Cardiac muscle cell (in vitro differentiated cells and primary cell): ENCODE results near the gene TBC1D32. TPM values are rescaled to one million over a fixed set of nuclear protein-coding genes. Genes with fewer than 3 reads are reported as not detected.

Source experiments
- DNase-seq, 2 donors: peaks; one replicate each; pipeline versions ENCODE4 v3.0.0 to v3.0.0-alpha.2; 2010 to 2017; ENCODE audit warnings: low read depth in 1 of 2, low spot score in 1 of 2
- H3K27ac ChIP-seq: fragments of 200-600 bp; sonication (generic); 2 replicates; pipeline ENCODE4 v1.5.1; 2016
- H3K27me3 ChIP-seq: fragments of 200-600 bp; sonication (generic); 2 replicates; pipeline ENCODE4 v1.6.0; 2016; ENCODE audit warnings: control low read depth
- H3K36me3 ChIP-seq: fragments of 200-600 bp; sonication (generic); 2 replicates; pipeline ENCODE4 v1.5.1; 2016; ENCODE audit warnings: control low read depth
- H3K4me1 ChIP-seq: fragments of 200-600 bp; sonication (generic); 2 replicates; pipeline ENCODE4 v1.8.1; 2017; ENCODE audit warnings: low read depth, mild to moderate bottlenecking, mixed run types
- H3K4me3 ChIP-seq: fragments of 200-600 bp; sonication (generic); 2 replicates; pipeline ENCODE4 v1.5.1; 2016; ENCODE audit warnings: mild to moderate bottlenecking
- H3K9me3 ChIP-seq: fragments of 200-600 bp; sonication (generic); 2 replicates; pipeline ENCODE4 v1.5.1; 2017; ENCODE audit warnings: low read depth, mild to moderate bottlenecking, control low read depth
- CTCF ChIP-seq: IDR thresholded peaks from 2 replicates; pipeline ENCODE4 v1.5.1; 2012; ENCODE audit warnings: low read depth, mild to moderate bottlenecking, low read length
- polyA plus RNA-seq: library from polyadenylated mRNA; unstranded; fragments of >200 nt; fragmentation: Nextera tagmentation; extraction: Ambion mirVana; gene quantifications from 2 replicates; pipeline ENCODE4 v1.2.1, GENCODE V29; 2016
- total RNA-seq: library from RNA; depleted of rRNA; stranded (reverse); fragments of >200 nt; gene quantifications from 2 replicates; pipeline ENCODE4 v1.2.3, GENCODE V29; 2016

TBC1D32 gene
- total and polyA plus RNA-seq, 2 experiments from 2014 or later: 4.4 to 6.9 TPM

- no peak overlapping the region for H3K4me3 ChIP-seq
- H3K27ac ChIP-seq: no peak overlapping the region
- H3K9me3 ChIP-seq: no peaks in the 10 kb centered on the region
- DNase-seq: no peak
- H3K36me3 ChIP-seq: no peaks in the 10 kb centered on the region
- no peak for TF ChIP-seq CTCF
- H3K4me1 ChIP-seq: no peaks in the 10 kb centered on the region
- H3K27me3 ChIP-seq: no peaks in the 10 kb centered on the region
These were observed 192.2 kb downstream of the TBC1D32 start for GRCh38 chr6:121142093-121142492.

DNA sequence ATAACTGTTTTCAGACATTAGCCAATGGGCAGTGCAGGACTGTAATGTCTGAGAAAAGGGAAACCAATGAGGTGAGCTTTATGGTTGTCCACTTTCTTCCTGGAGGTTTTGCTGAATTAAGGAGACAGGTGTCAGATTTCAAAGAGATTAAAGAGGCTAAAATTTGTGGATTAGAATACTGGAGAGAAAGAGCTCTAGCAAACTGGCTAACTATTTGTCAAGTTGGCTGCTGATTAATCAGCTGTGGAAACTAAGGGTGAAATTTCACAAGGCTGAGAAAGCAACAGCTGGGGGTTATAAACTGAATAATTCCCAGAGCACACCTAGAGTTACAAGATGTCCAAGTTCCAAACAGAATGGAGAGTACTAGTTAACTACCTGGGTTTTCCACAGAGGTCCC lies 198.9 kb downstream of the TBC1D32 start:
- no peaks in the 10 kb centered on the region for H3K27me3 ChIP-seq
- no peaks in the 10 kb centered on the region for H3K4me1 ChIP-seq
- H3K4me3 ChIP-seq: no peak overlapping the region
- DNase-seq: no peak
- no peaks in the 10 kb centered on the region for H3K9me3 ChIP-seq
- no peaks in the 10 kb centered on the region for H3K36me3 ChIP-seq
- no peak overlapping the region for H3K27ac ChIP-seq
- TF ChIP-seq CTCF: no peak

- Histone ChIP-seq H3K4me1 (no peaks in the 10 kb centered on the region), H3K27me3 (no peaks in the 10 kb centered on the region)
- no peak for TF ChIP-seq CTCF
These were observed 199.4 kb downstream of the TBC1D32 start for GRCh38 chr6:121134922-121135321.

DNA sequence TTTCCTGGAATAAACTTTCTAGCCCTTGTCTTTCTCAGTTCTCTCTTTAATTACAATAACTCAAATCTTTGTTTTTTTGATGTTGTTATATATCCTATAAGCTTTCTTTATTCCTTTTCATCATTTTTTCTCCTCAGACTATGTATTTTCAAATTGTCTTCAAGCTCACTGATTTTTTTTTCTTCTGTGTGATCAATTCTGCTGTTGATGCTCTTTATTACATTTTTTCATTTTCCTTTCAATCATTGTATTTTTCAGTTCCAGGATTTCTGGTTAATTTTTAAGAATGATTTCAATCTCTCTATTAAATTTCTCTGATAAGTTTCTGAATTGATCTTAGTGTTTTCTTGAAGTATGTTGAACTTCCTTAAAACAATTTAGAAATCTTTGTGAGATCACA lies 209.7 kb downstream of the TBC1D32 start:
- Histone ChIP-seq H3K27me3 (no peaks in the 10 kb centered on the region), H3K27ac (no peak overlapping the region), H3K36me3 (no peaks in the 10 kb centered on the region), H3K9me3 (no peaks in the 10 kb centered on the region), H3K4me1 (no peaks in the 10 kb centered on the region), H3K4me3 (no peak overlapping the region)
- no peak for DNase-seq
- TF ChIP-seq CTCF: no peak

More at GRCh38 chr6:121134922-121135321, 199.4 kb downstream of the TBC1D32 start:
- Histone ChIP-seq H3K4me3 (no peak overlapping the region), H3K9me3 (no peaks in the 10 kb centered on the region), H3K27ac (no peak overlapping the region), H3K36me3 (no peaks in the 10 kb centered on the region)
- DNase-seq: no peak

GRCh38 chr6:121112356-121112755 lies 221.9 kb downstream of the TBC1D32 start:
- no peaks in the 10 kb centered on the region for H3K9me3 ChIP-seq
- H3K27me3 ChIP-seq: no peaks in the 10 kb centered on the region
- no peak overlapping the region for H3K27ac ChIP-seq
- DNase-seq: no peak
- H3K36me3 ChIP-seq: no peaks in the 10 kb centered on the region
- H3K4me3 ChIP-seq: no peak overlapping the region
- TF ChIP-seq CTCF: no peak
- H3K4me1 ChIP-seq: no peaks in the 10 kb centered on the region

DNA sequence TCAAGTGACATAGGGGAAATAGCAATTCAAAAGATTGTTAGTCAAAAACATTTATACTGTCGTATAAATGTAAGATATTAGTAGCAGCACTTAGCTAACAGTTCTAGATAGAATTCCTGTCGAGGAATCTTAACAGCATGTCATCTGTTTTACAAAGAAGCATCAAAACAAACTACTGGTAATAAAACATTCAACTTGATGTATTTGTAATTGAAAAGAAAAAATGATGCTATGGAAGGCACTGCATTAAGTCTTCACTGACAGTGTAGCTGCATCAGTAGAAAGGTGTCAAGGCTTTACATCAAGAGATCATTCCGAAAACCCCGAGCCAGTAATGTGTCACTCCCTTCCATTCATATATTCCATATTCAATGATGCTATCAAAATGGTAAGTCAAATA lies 223.5 kb downstream of the TBC1D32 start:
- H3K27ac ChIP-seq: no peak overlapping the region
- TF ChIP-seq CTCF: no peak
- no peak overlapping the region for H3K4me3 ChIP-seq
- H3K36me3 ChIP-seq: no peaks in the 10 kb centered on the region
- DNase-seq: no peak
- H3K4me1 ChIP-seq: no peaks in the 10 kb centered on the region
- H3K9me3 ChIP-seq: no peaks in the 10 kb centered on the region
- no peaks in the 10 kb centered on the region for H3K27me3 ChIP-seq
